Stimulated activated CD4-positive, alpha-beta T cell treated with anti-CD3 and anti-CD28 coated beads, Interleukin-2, amount 100 ng/mL, for 48 hours (primary cell): ENCODE measurements around the gene LYPD6B.

Source experiments
- DNase-seq, 2 donors: peaks; one replicate each; pipeline ENCODE4 v3.0.0-alpha.2; 2020

The LYPD6B gene, protein sequence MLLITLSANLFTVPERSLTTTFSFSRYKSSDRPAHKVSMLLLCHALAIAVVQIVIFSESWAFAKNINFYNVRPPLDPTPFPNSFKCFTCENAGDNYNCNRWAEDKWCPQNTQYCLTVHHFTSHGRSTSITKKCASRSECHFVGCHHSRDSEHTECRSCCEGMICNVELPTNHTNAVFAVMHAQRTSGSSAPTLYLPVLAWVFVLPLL

DNA sequence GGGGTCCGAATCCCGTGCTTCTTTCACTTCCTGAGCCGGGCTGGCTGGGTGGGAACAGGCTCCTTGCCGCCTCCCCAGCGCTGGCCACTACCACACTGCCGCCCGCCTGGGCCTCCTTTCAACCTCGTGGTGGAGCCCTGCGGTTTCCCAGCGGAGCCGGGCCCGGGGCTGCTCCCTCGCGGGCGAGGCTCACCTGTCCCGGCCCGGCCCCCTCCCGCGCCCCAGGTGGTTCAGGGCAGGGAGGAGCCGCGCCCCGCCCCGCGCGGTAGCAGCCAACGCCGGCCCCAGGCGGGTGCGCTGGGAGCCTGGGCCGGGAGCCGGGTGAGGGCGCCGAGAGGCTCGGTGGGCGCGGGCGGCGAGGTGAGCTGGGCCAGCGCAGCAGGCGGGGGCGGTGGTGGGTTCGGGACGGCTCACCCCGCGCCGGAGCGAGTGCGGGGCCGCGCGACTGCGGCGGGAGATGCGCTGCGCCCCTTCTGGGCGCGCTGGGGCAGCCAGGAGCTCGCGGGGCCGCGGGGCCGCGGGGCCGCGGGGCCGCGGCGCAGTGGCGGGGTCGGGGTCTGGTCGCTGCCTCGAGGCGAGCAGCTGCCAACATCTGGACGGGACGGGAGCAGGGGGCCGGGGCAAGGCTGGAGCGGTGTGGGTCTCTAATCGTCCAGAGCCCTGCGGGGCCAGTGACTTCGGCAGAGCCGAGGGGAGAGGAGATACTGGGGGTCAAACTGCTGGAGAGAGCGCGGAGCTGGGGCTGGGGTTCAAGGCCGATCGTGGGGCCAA, at the start of gene LYPD6B:
LYPD6B (plus strand) TSS at position 258 of the 771 bp plus-strand sequence. CDS start 92,250 bp downstream, outside the sequence.
- no peak for DNase-seq

DNA sequence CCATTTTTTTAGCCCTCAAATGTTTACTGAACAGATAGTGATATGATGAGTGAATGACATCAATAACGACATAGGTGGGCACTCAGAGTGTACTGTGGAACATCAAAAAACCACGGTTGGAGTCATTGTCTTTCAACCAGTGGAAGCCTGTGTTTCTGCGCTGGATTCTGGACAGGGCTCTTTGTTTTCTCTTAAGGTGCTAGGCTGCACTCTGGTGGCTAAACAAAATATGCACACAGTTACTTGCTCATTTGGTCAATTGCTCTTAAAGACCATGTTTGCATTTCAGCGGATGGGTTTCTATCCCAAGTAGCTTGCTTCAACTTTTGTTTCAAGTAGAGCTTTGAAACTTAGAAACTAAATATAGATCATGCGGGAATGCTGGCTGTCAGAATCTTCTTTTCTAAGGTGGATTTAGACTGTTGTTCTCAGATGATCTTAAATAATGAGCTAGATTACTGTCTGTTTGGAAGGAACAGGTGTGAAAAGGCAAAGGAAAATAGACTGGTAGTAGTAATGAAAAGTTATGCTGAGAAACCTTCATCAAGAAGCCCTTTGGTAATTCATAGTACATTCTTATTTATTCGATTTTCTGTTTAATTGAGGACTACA, 48.5 kb upstream of the LYPD6B start:
- DNase-seq, result peak; percentile 27 to 31

DNA sequence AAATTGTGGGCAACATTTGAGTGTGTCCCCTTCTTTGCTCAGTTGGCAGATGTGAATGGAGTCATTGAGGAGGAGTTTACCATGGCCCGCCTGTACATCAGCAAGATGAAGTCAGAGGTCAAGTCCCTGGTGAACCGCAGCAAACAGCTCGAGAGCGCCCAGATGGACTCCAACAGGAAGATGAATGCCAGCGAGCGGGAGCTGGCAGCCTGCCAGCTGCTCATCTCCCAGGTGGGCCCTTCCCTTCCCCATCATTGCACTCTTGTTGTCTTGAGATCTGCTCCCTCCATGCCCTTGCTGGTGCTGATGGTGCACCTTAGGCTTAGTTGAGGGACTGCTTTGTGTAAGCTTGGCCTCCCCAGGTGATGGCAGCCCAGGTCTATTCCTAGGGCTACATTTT, 47.5 kb upstream of the LYPD6B start:
- no peak for DNase-seq

DNA sequence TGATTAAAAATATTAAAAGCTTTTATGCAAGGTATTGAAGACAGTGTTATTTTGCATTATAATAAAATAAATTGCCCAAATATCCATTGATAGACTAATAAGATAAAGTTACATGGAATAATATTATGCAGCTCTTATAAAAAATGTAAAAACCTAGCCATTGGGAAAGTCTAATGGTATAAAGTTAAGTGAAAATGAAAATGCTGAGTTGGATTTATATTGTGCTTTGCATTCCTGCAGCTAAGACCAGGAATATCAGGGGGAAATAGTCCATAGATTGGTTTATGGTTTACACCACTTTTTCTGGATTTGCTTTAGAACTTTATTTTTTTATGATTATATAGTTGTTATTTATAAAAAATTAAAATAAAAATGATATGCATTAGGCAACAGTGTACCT, 46.1 kb upstream of the LYPD6B start:
- no peak for DNase-seq

DNA sequence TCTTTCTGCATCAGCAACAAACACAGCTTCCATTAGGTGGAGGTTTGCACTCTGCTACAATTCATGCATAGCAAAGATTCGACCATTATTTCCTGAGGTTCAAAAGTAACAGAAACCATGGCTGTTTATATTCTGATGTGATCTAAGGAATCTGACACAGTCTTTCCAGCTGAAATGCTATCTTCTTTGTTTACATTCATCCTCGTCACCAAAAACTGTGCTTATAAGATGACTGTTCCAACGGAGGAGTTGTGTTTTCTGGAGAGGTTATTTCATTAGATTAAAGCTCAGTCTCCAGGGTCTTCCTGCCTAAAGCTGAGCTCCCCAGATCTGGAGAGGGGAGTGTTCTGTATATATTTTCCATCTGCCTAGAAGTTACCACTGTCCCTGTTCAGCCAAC, 45.1 kb upstream of the LYPD6B start:
- DNase-seq, result no peak

DNA sequence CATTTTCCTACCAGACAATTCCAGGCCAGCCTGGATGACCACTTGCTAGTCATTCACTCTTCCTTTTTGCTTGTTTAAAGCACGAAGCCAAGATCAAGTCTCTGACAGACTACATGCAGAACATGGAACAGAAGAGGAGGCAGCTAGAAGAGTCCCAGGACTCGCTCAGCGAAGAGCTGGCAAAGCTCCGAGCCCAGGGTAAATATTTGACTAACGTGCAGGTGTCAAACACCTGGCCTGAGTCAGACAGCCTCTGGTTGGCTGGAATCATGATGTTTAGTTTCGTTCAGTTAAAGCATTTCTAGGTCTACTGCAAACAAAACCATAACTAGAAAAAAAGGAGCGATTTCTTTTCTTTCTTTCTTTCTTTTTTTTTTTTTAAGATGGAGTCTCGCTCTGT, 44.2 kb upstream of the LYPD6B start:
- no peak for DNase-seq

DNA sequence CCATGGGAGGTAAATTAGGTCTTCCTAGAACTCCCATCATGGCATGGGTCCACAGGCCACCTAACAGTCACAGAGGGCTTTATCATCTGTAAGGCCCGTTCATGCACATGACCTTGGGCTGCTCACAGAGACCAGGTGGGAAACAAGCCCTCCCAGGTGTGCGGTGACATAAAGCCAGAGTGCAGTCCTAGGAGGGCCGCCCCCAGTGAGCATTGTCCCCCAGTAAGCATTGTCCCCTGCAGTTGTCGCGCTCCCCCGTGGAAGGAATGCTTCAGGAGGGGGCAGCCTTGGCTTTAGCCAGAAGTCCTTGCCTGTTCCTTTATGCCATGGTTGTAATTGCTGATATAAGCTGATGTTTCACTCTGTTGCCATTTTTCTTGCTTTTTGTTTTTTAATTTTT, 41.7 kb upstream of the LYPD6B start:
- DNase-seq, result no peak

DNA sequence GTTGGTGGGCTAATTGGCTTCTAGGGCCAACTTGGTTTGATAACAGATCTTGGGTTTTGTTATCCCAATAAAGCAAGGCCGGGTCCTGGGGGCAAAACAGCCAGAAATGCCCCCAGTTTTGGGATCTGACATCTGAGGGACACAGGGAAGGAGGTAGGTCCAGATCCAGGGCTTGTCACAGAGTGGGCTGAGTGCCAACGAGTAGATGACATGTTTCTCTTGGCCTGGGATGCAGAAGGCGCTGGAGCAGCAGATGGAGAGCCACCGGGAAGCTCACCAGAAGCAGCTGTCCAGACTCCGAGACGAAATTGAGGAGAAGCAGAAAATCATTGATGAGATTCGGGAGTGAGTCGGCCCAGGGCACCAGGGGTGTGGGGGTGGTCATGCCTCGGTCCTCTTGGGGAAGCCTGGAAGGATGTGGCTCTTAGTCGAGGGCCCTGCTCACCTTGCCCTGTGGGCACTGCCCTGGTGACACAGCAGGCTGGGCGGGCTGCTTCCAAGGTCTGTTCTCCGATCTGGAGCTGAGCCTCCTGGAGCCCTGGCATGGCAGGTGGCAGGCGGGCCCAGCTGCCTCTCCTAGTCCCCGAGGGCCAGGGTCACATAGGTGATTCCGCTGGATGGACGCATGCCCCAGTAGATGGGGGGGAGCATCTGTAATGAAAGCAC, 40.2 kb upstream of the LYPD6B start:
- DNase-seq, result no peak

DNA sequence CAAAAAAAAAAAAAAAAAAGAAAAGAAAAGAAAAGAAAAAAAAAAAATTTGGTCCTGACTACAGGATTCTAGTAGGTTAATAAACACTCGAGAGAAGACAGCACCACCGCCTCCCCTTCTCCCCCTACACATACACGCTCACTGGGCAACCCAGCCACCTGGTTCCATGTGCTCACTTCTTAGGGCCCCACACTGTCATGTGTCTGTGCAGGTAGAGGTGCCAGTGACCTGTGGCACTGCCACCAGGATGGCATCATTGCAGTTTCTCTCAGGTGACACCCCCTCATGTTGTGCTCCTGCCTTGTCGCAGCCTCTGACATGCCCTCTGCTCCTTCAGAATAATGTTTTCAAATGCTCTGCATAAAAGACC, 39.7 kb upstream of the LYPD6B start:
- no peak for DNase-seq

DNA sequence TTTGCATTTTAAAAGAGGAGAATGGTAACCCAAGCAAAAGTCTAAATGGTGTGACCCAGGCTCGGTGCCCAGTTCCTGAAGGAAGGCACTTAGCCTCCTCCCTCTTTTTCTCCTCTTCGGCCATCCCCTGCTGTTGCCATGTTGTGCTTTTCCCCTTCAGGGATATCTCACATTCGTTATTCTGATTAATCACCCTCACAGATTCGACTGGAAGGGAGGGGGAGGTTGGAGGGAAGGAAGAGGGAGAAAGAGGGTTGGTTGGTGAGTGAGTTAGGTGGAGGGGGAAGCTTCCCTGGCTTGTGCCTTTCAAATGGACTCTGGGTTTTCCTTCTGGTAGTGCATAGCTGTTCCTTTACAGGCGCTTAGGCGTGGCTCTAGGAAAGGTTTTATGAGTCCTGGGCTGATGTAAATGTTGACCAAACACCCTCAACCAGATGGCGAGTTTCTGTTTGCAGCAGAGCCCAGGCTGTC, 39.0 kb upstream of the LYPD6B start:
- DNase-seq, result no peak

DNA sequence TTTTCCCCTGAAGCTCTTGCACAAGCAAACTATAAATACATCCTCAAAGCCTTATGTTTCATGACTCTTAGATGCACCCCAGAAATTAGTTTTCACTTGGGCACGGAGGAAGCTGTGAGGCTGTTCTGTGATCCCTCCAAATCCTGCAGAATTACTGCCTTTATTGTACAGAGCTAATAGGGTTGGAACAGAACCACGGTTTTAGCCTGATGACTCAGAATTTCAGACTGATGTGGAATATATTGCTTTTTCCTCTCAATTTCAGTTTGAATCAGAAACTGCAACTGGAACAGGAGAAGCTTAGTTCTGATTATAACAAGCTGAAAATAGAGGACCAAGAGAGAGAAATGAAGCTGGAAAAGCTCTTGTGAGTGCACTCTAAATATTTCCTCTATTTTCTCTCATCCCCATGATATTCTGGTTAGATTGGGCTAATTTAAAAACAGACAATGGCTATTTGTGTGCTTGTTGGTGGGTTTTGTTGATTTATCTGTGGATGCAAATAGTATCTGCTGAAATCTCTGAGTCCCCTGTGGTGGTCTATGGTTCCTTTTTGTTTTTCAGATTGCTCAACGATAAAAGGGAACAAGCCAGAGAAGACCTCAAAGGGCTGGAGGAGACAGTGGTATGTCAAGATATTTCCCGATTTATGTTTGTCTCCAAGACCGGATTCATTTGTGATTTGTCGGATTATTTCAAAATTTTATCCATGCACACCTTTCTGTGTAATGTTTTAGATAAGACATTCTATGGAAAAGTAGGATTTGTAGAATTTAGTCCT, 38.2 kb upstream of the LYPD6B start:
- no peak for DNase-seq

DNA sequence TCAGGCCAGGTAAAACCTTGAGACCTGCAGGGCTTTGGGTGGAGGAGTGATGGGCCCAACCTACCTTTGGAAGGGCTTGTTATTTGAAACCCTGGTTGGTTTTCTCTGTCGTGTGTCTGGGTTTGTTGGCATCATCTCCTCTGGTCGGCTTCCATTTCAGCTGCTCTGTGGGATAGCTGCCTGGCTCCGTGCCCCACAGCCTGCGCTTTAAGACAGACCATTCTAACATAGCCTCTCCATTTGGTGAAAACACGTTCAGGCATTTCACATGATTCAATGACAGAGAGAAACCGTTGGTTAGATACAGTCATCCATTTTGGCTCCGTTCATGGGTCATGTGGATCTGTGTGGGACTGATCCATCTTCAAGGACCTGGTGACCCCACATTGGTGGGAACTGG, 37.0 kb upstream of the LYPD6B start:
- no peak for DNase-seq

DNA sequence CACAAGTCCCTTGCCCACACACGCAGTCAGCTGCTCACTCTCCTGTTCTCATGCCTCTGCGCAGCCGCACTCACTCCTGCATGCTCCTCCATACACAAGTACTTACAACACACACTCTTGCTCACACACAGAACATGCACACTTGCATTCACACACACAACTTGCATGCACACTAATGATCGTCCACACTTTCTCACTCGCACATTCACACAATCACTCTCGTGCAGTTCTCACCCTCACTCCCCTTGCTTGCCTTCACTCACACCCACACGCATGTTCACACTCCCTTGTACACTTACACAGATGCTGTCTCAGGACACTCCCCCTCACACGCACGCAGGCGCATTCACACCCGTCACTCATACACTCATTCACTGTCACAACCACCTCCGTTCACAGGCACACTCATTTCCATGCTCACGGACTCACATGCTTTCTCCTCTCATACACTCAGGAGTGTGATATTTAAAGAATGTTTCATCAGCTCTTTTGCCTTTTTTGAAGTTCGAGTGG, 36.1 kb upstream of the LYPD6B start:
- no peak for DNase-seq

DNA sequence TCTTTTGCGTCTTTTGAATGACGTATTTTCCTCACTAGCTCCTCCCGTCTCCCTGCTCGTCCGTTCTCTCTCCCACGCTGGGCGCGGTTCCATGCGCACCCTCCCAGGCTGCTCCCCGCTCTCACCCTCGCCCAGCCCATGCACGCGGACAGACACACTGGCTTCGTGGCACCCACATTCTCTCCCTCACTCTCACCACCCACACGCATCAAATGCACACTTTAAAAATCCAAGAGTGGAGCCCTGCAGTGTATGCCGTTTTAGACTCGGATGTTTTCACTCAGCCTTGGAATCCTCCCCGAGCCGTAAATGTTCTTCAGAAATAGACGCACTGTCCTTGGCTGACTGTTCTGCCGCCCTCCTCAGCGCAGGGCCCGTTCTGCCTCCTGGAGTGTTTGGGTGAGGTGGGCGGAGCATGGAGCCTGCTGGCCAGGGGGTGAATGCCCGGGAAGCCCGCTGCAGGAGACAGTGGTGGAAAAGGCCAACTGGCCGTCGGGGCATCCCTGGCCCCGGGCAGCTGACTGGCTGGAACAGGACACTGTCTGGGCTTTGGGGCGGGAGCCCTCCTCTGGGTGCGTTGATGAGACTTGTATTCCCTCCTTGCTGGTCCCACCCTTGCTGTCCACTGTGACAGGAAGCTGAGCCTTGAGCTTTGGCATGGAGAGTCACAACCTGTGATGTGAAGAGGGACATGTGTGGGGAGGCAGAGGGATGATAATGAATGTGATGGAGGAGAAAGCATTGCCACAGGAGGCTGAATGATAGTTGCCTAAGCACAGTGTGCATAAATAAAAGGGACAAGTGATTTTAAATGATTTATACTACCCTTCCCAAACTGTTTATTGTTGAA, 35.4 kb upstream of the LYPD6B start:
- no peak for DNase-seq

DNA sequence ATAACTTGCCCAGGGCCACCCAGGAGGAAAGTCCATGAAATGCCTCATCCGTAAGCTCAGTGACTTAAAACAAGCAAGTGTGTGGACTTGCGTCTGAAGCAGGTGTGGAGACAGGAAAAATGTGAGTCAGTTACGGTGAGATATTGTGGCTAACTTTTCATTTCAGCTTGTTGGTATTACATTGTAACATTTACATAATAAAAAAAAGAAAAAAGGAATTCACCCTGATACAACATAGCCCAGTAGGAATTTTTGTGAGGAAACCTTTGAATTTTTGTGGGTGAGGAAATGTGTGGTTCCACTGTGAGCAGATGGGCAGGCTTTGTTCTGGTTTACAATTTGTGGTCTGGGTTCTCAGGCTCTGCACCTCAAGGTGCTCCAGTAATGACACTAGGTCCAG, 33.7 kb upstream of the LYPD6B start:
- DNase-seq, result no peak

DNA sequence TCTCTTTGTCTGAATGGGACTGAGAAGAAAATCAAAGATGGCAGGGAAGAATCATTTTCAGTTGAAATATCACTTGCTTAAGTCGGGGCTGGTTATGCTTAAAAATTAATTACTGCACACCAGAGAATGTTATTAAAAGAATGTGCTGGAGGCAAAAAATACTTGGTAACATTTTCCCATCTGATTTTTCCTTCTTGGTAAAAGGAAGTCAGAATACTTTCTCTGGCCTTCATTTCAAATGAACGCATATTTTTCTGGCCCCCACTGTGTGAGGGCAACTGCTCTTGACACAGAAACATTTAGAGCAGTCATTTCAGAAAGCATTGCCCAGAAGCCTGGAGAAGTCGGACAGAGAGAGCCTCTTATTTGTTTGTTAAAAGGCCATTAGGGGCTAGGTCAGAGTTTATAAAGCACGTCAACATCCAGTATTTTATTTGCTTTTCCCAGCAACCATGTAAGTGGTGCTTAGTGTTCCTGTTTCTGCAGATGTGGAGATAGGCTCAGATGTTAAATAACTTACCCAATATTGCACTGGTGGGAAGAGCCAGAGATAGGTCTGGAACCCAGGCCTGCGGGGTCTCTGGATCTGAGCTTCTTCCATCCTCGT, 32.9 kb upstream of the LYPD6B start:
- DNase-seq, result no peak

DNA sequence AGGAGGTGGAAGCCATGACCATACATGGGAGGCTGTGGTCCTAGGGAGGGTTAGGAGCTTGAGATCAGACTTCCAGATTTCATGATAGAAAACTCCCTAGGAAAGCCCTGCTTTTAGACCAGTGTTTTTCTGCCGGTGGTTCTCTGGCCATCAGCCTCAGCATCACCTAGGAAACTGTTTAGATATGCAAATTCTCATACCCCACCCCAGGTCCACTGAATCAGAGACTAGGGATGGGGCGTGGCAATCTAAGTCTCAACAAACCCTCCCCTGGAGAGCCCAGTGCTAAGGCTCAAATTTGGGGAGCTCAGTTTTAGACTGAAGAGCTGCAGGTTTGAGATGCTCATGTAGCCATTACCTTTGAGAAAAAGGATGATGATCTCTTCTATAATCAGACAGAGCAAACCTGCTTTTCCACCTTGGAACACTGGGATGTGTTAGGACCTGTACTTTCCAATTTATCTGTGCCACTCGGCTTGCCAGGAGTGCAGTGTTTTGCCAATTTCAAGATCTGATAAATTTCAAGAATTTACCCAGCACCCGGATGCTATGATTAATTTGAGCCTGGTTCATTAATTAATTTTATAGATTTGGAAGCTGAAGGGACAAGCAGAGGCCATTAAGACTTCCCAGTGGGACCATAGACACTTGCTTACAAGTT, 31.5 kb upstream of the LYPD6B start:
- no peak for DNase-seq

DNA sequence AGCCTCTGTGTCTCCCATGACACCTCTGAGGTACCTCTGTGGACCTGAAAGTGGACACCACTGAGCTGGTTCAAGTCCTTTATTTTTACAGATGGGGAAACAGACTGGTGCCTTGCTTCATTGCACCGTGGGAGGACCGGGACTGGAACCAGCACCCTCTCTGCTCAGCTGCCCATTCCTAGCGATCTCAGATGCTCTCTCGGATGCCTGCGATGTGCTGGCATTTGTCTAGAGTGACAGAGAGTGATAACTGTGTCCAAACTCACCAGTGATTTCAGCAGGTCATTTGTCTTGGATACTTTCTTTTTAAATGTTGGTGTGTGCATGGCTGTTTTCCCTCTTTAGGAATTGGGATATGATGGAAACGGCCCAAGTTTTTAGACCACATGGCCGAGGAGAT, 30.1 kb upstream of the LYPD6B start:
- DNase-seq, result no peak

DNA sequence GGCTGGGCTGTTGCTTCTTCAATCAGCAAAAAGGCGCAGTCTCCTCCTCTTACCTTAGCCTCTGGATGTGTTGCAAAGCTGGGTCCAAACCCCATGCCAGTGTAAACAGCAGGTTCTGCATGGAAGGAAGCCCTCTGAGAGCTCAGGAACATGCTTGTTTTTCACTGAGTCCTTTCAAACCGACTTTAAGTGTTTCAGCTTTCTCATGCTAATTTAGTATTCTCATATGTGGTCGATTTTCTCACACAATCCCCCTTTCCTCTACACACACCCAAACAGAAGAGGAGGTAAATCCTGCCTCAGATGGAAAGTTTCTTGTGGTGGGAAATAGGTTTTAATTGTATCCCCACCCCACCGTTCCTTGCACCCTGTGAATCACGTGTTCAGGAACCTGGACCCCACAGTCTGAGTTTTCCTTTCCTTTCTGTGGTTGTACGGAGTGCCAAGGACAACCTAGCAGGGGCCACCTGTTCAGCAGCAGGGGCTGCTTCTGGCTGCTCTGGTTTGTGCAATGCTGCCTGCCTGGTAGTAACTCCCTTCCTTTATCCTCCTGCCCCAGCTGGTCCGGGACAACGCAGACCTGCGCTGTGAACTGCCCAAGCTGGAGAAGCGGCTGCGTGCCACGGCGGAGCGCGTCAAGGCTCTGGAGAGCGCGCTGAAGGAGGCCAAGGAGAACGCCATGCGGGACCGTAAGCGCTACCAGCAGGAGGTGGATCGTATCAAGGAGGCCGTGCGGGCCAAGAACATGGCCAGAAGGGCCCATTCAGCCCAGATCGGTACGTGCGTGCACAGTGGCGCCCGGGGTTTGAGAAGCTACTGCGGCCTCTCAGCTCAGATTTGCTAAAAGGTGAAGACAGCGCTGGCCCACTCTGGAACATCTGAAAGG, 28.7 kb upstream of the LYPD6B start:
- no peak for DNase-seq

DNA sequence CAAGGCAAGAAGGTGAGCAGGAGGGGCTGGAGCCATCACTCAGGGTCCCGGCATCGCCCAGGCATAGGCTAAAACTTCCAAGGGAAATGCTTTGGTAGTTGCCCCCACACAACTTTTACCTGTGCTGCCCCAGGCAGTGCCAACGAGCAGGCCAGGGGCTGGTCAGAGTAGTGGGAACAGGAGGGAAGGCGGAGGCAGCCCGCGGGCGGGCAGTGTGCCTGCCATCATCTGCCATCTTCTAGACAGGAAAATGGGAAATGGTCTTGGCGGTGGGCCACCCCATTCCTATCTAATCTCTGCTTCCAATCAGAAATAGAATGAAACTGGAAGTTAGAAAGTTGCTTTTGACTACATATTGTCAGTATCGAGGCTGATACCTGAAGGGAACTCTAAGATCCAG, 26.0 kb upstream of the LYPD6B start:
- no peak for DNase-seq
